ENCODE data around the gene GLIPR1. TPM values are rescaled to one million over a fixed set of nuclear protein-coding genes. Genes with fewer than 3 reads are reported as not detected.

Gene GLIPR1
- total and polyA plus RNA-seq, 10 of the 15 experiments (the other 5 are each of a cell fraction or from before 2014, with no cell fraction given), result 18.2 to 62.6 (median 32.2) TPM

- RAD21 ChIA-PET (ENCODE audit: unreplicated experiment), result interaction anchor here (0.7 kb wide), 1 partner anchor 852 kb away, joined by 3 read pairs; no protein-coding TSS in a partner anchor
- no peak for FAIRE-seq
- in situ Hi-C loops (cut with MboI), result no loop called here
Observed at GRCh38 chr12:75452675-75453330, 27.8 kb upstream of the GLIPR1 start.

GRCh38 chr12:75455839-75456238, 24.7 kb upstream of the GLIPR1 start:
- CTCF ChIA-PET, result no interaction called here
- in situ Hi-C loops (cut with MboI), result no loop called here
- no peaks in the 10 kb centered on the region for H3K9me3 ChIP-seq (replicated peaks; ENCODE audit: control insufficient read depth, insufficient read depth, low read length)
- ATAC-seq (no peak), FAIRE-seq (no peak), DNase-seq (ENCODE audit: low read depth, low spot score) (no peak)
- POLR2A ChIA-PET, result no interaction called here
- RAD21 ChIA-PET (ENCODE audit: unreplicated experiment), result no interaction called here
- H3K9ac ChIP-seq (ENCODE audit: control insufficient read depth, insufficient read depth, low read length), result no peak overlapping the region
- H4K20me1 ChIP-seq (ENCODE audit: control insufficient read depth, insufficient read depth), result no peaks in the 10 kb centered on the region
- no peaks in the 10 kb centered on the region; a peak in 1 of 4 replicates for H3K27me3 ChIP-seq (replicated peaks in 1 of 2; ENCODE audit: control insufficient read depth in 2 of 2, insufficient read depth in 2 of 2, low read length in 1 of 2)
- H2AFZ ChIP-seq (ENCODE audit: control insufficient read depth, low read depth, low read length), result no peak overlapping the region
- intact Hi-C loops (cut with micrococcal nuclease; ENCODE audit: unreplicated experiment), result no loop called here
- WGBS (ENCODE audit: insufficient coverage, insufficient replicate concordance, low lambda C conversion rate, missing lambda C conversion rate), result 27% methylated on average over 5 of the region's 5 CpGs
- SMC1A ChIA-PET (ENCODE audit: uncharacterized antibody, unreplicated experiment), result interaction anchor here (1.1 to 1.8 kb wide), 3 partner anchors 22 to 44 kb away, joined by 3 to 4 read pairs (median 3); no protein-coding TSS in a partner anchor
- TF ChIP-seq PRDM15 (CRISPR knock-in tag; IDR thresholded peaks at IDR 0.05) (no peak), ATF3 (IDR thresholded peaks at IDR 0.05; ENCODE audit: borderline replicate concordance, extremely low read depth, low read depth, low read length) (no peak), PAX5 (IDR thresholded peaks at IDR 0.05; ENCODE audit: borderline replicate concordance, low read depth, low read length) (no peak), YBX1 (IDR thresholded peaks at IDR 0.05) (no peak), IKZF1 (conservative IDR thresholded peaks at IDR 0.05) (no peak), ZNF384 (IDR thresholded peaks at IDR 0.05; ENCODE audit: borderline replicate concordance, low read depth, low read length) (no peak)
- no peak overlapping the region for H3K4me2 ChIP-seq (ENCODE audit: control insufficient read depth, insufficient read depth)
- no peak overlapping the region for H3K27ac ChIP-seq (ENCODE audit: control insufficient read depth, insufficient read depth)
- no peaks in the 10 kb centered on the region for H3K36me3 ChIP-seq (ENCODE audit: control insufficient read depth in 2 of 2, insufficient read depth in 2 of 2, low read length in 1 of 2)
- H3K79me2 ChIP-seq (ENCODE audit: control insufficient read depth, insufficient read depth, low read length), result no peaks in the 10 kb centered on the region
- BruUV-seq (replicated peaks), result no TSS peak
- H3K4me3 ChIP-seq, result no peak overlapping the region
- H3K4me1 ChIP-seq (ENCODE audit: control insufficient read depth, insufficient read depth, low read length), result no peaks in the 10 kb centered on the region

More at GRCh38 chr12:75452675-75453330, 27.8 kb upstream of the GLIPR1 start:
- Histone ChIP-seq H2AFZ (ENCODE audit: control insufficient read depth, low read depth, low read length) (no peak overlapping the region), H3K27me3 (replicated peaks in 1 of 2; ENCODE audit: control insufficient read depth in 2 of 2, insufficient read depth in 2 of 2, low read length in 1 of 2) (no peaks in the 10 kb centered on the region; a peak in 1 of 4 replicates), H3K27ac (ENCODE audit: control insufficient read depth, insufficient read depth) (no peak overlapping the region), H3K36me3 (ENCODE audit: control insufficient read depth in 2 of 2, insufficient read depth in 2 of 2, low read length in 1 of 2) (no peaks in the 10 kb centered on the region), H3K79me2 (ENCODE audit: control insufficient read depth, insufficient read depth, low read length) (no peaks in the 10 kb centered on the region), H3K9me3 (replicated peaks; ENCODE audit: control insufficient read depth, insufficient read depth, low read length) (no peaks in the 10 kb centered on the region), H3K4me1 (ENCODE audit: control insufficient read depth, insufficient read depth, low read length) (no peaks in the 10 kb centered on the region), H3K4me3 (no peak overlapping the region), H4K20me1 (ENCODE audit: control insufficient read depth, insufficient read depth) (no peaks in the 10 kb centered on the region), H3K9ac (ENCODE audit: control insufficient read depth, insufficient read depth, low read length) (no peak overlapping the region), H3K4me2 (ENCODE audit: control insufficient read depth, insufficient read depth) (no peak overlapping the region)
- no peak for DNase-seq (ENCODE audit: low read depth, low spot score)
- no peak for ATAC-seq
- 0% methylated on average over 1 of the region's 3 CpGs for WGBS (ENCODE audit: insufficient coverage, insufficient replicate concordance, low lambda C conversion rate, missing lambda C conversion rate)
- TF ChIP-seq HDAC6 (IDR thresholded peaks at IDR 0.05; ENCODE audit: unreplicated experiment) (no peak), NBN (IDR thresholded peaks at IDR 0.05) (no peak), ZNF217 (IDR thresholded peaks at IDR 0.05) (no peak), TCF7 (IDR thresholded peaks at IDR 0.05; ENCODE audit: borderline replicate concordance) (no peak), RAD51 (IDR thresholded peaks at IDR 0.05) (no peak), NR2F1 (conservative IDR thresholded peaks at IDR 0.05) (no peak), POU2F2 (IDR thresholded peaks at IDR 0.05; ENCODE audit: borderline replicate concordance, low read depth, low read length) (no peak), STAT1 (conservative IDR thresholded peaks at IDR 0.05) (no peak), CBX3 (IDR thresholded peaks at IDR 0.05; ENCODE audit: borderline replicate concordance, low read depth) (no peak), BHLHE40 (IDR thresholded peaks at IDR 0.05; ENCODE audit: borderline replicate concordance in 1 of 2, low read depth in 2 of 2, low read length in 1 of 2) (no peak), MYB (IDR thresholded peaks at IDR 0.05; ENCODE audit: borderline replicate concordance, low read depth, low read length) (no peak), KAT2A (conservative IDR thresholded peaks at IDR 0.05; ENCODE audit: control insufficient read depth, low read depth, low read length) (no peak), WRNIP1 (IDR thresholded peaks at IDR 0.05; ENCODE audit: borderline replicate concordance, low read depth, low read length) (no peak), ATF7 (IDR thresholded peaks at IDR 0.05; ENCODE audit: low read depth) (no peak)
- BruUV-seq (replicated peaks), result no TSS peak
- POLR2A ChIA-PET, result interaction anchor here (0.6 to 0.7 kb wide), 3 partner anchors 43 to 1132 kb away, joined by 3 to 6 read pairs (median 3); no protein-coding TSS in a partner anchor
- SMC1A ChIA-PET (ENCODE audit: uncharacterized antibody, unreplicated experiment), result no interaction called here
- intact Hi-C loops (cut with micrococcal nuclease; ENCODE audit: unreplicated experiment), result no loop called here
- CTCF ChIA-PET, result interaction anchor here (0.7 to 1.0 kb wide), 4 partner anchors 13 to 61 kb away, joined by 3 read pairs; no protein-coding TSS in a partner anchor

All from GM12878 (cell line).